Hippocampal formation (tissue), 2 donors: Measurements from ENCODE around the gene BIN2.
A peak's percentile ranks its signal among the peaks of the same experiment; 100 is the strongest.

ENCODE experiments used
- DNase-seq, 2 donors: peaks; one replicate each; lab custom pipeline; 2025; lab: John Stamatoyannopoulos, UW

BIN2 gene

DNA sequence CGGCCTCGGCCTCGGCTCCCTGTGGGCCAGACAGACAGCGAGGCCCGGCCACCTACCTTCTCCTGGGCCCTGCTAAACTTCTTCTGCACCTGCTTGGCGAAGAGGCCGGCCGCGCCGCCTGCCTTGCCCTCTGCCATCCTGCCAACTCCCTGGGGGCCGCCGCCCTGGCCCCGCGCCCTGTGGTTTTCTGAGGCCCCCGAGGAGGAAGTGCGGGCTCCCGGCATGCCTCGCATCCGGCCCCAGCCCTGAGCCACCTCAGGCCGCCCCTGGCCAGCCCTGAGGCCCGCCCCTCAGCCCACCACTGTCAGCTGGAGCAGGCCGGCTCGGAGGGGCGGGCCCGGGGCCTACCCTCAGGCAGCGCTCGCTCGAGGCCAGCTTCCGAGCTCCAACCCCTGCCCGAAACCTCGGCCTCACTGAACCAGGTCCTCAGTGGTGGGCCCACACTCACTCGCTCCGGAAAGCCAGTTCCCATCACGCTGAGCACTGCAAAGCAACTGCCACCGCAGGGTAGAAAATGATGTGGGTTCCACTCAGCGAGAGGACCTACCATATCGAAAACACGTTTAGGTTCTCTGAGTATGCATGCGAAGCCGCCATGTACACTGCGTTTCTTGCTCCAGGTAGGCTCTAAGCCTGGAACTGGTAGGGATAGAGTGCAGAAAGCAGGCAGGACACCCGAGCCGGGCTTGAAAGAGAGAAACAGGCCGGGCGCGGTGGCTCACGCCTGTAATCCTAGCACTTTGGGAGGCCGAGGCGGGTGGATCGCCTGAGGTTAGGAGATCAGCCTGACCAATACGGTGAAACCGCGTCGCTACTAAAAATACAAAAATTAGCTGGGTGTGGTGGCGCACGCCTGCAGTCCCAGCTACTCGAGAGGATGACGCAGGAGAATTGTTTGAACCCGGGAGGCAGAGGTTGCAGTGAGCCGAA, at the start of gene BIN2:
TSS of gene BIN2 (minus strand) at position 209 of the 930 bp plus-strand sequence. CDS start at position 137, 72 bp downstream.
- peak in 1 of 2 donors; percentile 16 for DNase-seq

DNA sequence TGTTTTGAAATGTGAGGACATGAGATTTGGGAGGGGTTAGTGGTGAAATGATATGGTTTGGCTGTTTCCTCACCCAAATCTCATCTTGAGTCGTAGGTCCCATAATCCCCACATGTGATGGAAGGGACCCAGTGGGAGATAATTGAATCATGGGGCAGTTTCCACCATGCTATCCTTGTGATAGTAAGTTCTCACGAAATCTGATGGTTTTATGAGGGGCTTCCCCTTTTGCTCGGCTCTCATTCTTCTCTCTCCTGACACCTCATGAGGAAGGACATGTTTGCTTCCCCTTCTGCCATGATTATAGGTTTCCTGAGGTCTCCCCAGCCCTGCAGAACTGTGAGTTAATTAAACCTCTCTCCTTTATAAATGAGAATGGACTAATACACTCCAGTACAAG, 49.2 kb upstream of the BIN2 start:
- DNase-seq = no peak

- no peak for DNase-seq
Observed at GRCh38 chr12:51372021-51372420, 48.0 kb upstream of the BIN2 start.

DNA sequence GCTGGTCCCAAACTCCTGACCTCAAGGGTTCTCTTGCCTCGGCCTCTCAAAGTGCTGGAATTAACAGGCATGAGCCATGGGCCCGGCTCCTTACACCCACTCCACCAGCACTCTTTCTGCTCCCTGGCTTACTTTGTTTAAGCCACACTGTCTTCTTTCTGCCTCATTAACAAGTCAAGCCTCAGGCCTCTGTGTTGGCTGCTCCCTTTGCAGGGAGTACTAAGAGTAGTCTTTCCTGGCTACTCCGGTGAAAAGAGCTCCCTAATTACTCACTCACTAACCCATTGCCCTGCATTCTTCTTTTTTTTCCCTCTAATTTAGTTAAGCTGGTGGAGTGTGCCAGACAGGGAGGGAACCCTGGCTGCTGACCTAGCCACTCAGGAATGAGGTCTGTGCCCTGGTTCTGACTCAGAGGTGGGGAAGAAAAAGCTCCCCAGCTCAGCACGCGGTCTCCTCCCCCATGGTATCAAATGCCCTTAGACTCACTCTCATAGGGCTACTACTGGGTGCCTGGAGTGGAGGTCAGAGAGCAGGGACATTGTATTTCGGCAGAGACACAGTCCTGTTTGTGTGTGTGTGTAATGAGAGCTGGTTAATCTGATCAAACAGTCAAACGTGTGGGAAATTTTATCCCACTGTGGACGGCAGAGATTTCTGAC, 47.5 kb upstream of the BIN2 start:
- DNase-seq = peak in 1 of 2 donors; percentile 55

GRCh38 chr12:51370667-51371066, 46.7 kb upstream of the BIN2 start:
- DNase-seq = no peak

DNA sequence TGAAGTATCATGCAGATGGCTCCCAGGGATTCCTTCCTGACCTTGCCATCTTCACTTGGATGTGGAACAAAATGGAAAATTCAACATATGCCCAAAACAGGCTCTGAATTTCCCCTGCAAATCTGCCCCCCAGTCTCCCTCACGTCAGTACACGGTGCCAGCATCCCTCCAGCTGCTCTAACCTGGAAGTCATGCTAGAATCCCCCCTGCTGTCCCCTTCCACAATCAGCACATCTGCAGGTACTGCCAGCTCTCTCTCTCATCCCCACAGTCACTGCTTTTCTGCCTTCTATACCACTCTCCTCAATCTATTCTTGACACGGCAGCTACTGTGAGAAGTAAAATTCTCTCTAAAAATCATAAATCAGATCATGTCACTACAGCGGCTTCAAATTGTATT, 45.6 kb upstream of the BIN2 start:
- no peak for DNase-seq

DNA sequence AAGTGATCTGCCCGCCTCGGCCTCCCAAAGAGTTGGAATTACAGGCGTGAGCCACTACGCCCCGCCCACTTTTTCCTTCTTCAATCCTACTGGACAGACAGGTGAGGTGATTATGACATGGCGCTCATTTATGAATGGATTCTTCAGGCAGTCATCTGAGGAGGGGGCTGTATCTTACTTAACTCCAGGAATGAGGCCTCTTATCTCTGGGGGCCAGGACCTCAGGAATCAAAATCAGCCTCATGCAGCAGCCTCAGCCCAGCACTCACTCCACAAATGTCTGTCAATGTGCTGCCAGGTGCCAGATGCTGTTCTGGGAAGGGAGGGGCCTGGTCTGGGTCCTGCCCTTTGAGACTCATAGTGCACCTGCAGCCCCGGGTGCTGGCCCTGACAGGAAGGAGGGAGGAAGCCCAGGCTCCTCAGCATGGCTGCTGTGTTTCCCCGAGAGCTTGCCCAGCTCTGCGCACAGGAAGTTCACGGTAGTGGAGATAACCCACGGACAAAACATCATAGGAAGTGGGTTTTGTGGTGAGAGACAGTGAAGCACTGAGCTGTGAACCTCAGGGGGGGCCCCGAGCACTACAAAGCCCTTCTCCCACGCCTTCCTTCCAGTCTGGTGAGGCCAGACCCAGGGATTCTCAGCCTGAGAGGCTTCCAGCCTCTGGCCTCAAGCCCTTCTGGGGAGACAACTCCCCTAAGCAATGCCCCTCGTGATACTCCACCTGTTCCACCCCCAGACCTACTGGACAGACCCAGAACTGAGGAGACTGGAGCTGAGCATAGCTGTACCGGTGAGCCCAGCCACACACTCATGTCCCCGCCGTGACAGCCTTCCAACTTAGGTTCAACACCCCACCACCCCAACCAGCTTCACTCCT, 44.9 kb upstream of the BIN2 start:
- DNase-seq = peak in 1 of 2 donors; percentile 18

GRCh38 chr12:51365276-51365675, 41.3 kb upstream of the BIN2 start:
- DNase-seq = no peak

DNA sequence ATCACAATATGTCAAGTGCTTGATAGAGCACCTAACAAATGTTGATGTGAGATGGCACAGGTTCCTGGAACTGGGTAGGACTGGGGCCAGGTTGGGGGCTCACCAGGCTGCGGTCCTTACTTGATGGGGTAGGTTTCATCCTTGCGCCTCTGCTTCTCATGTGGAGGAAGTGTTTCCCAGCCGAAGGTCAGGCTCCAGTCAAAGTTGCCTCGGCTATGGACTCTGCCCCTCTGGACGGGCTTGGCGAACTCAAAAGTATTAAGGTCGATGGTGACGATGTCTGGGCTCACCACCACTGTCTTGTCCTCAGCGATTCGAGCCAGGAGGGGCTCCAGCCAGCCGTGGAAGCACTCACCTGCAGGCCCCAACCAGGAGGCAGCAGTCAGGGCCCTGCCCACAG, 40.0 kb upstream of the BIN2 start:
- DNase-seq = no peak

- no peak for DNase-seq
Observed at GRCh38 chr12:51362747-51363342, 38.9 kb upstream of the BIN2 start.

DNA sequence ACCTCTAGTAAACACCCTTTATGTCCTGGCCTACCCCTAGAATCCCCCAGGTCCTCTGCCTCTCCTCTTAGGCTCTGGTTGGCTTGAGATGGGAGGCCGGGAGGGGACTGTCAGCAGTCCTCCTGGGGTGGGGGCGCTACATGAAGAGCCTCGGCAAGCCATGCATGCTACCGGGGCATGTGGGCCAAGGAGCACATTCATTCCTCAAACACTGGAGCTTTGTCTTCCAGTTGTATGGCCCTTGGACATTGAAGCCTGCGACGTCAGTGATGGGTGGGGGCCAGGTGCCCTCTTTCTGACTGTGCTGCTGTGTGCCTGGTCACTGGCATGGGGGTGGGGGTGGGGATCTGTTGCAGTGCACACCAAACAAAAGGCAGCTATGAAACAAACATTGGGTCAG, 38.3 kb upstream of the BIN2 start:
- DNase-seq = peak; percentile 87 to 91

- no peak for DNase-seq
Observed at GRCh38 chr12:51361161-51362016, 37.4 kb upstream of the BIN2 start.

DNA sequence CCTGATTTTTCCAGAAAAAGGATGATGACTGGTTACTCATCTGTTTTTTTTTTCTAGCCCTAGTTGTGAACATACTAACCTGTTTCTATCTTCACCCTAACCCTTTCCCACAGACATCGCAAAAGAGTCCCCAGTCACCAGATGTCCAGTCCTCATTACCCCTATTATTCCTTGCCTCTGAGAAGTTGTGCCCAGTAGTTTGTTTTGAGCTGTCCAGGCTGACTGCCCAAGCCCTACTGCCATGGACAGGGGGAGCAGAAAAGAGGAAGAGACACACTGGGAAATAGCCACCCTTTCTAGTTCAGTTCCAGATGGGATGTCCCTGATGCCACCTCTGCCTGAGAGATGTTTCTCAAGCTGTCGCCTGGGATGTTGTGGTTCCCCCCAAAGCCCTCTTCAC, 36.3 kb upstream of the BIN2 start:
- DNase-seq = no peak

DNA sequence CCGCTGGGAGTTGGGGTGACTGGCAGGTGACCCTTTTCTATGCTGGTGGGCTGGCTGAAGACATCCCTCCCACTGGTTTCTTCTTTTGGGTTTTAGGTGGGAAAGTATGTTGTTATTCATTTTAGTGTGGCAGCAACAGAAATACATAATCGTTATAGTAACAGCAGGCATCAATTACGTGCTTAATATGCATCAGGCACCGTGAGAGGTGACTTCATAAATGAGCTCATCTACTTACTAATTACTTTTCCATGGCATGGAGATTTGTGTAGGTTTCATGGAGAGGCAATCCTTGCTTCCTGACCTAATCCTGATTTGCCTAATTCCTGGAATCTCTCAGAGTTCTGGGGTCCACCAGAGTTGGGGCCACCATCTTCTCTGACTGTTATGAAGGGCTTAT, 35.9 kb upstream of the BIN2 start:
- no peak for DNase-seq

DNA sequence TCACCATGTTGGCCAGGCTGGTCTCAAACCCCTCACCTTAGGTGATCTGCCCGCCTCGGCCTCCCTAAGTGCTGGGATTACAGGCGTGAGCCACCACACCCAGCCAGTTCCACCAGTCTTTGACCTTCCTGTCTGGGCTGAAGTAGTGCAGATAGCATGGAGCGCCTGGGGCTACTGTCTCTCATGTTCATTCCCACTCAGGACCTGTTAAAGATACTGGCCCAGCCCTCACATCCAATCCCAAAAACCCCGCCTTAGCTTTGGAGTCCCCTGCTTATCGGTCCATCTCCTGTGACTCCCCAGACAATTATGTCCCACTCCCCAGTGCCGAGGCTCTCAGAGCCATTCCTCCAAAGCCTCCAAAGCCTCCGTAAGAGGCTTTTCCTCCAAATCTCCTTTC, 34.5 kb upstream of the BIN2 start:
- no peak for DNase-seq

DNA sequence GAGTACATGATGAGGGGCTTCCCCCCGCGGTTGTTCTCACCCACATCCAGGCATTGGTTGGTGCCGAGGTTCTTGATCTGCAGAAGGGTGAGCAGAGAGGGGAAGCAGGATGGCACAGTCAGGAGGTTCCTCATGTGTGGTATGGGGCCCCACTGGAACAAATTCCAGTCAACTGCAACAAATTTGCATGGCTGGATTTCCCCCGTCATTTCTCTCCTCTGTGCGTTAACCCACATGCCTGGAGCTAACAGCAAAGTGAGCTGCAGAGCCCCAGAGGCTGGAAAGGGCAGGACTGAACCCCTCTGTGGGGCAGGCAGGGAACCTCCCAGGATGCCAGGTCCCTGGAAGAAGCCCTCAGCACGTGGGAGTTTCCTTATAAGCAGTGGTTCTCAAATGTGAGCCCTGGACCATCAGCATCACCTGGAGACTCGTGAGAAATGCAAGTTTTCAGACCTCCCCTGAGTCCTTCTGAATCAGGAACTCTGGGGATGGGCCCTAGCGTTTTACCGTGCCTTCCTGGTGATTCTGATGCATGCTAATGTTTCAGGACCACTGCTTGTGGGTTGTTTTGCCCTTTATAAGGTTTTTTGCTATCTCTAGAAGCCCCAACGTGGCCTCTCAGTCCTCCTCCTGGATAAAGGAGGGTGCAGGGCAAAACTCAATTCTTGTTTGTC, 33.5 kb upstream of the BIN2 start:
- no peak for DNase-seq

DNA sequence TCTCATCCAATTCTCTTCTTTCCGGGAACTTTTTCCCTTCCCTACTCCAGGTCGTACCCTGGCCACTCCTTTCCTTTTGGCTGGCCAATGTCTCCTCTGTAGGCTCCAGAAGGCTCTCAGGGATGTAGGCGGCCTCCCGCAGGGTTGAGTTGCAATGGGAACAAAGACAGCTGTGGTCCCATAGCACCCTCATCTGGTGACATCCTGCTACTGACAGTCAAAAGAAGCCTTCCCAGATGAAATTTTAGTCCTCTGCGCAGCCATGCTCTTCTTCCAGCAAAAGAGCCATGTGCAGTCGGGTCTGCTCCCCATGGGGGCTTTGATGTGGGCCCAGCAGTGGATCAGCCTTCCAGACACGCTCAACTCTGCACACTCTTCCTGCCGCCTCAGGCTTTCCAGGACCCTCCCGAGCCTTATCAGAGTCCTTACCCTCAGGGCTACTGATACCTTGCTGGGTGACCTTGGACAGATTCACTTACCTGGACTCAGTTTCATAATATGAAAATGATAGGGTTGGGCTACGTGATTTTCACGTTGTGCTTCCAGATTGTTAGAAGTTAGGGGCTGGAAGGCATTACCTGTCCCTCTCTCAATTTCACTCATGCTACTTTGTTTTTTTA, 28.0 kb upstream of the BIN2 start:
- peak; percentile 39 to 52 for DNase-seq

- no peak for DNase-seq
Observed at GRCh38 chr12:51349026-51349425, 25.1 kb upstream of the BIN2 start.

- DNase-seq = no peak
Observed at GRCh38 chr12:51348116-51348515, 24.1 kb upstream of the BIN2 start.

GRCh38 chr12:51346581-51346980, 22.6 kb upstream of the BIN2 start, which contains the start of gene CELA1:
Gene CELA1 (minus strand): TSS chr12:51346679. CDS start chr12:51346638, 41 bp downstream.
- no peak for DNase-seq
